SH-SY5Y (cell line): ENCODE data around the gene SLC25A4.

ENCODE experiments used
- GATA2 ChIP-seq: IDR thresholded peaks from 2 replicates; pipeline ENCODE4 v1.6.1; 2011; ENCODE audit warnings: mild to moderate bottlenecking, low read depth, low read length
- GATA3 ChIP-seq: IDR thresholded peaks from 2 replicates; pipeline ENCODE4 v1.6.1; 2011; ENCODE audit warnings: low read depth, mild to moderate bottlenecking, low read length, moderate library complexity

Gene SLC25A4

DNA sequence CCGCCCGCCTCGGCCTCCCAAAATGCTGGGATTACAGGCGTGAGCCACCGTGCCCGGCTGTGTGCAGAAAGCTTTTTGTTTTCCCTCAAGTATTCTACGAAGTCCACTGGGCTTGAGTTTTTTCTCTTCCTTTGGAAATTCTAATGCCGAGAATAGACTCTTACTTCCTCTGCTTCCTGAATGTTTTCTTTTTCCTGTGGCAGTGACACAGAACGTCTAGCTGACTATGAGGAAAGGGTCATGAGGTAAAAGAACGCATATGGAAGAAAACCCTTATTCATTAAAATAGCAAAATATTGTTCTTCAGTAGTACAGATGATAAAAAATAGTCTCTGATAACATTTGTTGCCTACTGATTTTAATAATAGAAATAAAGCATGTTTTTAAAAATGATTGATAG is 4.9 kb upstream of the SLC25A4 start:
- TF ChIP-seq GATA3, result no peak
- TF ChIP-seq GATA2, result no peak

DNA sequence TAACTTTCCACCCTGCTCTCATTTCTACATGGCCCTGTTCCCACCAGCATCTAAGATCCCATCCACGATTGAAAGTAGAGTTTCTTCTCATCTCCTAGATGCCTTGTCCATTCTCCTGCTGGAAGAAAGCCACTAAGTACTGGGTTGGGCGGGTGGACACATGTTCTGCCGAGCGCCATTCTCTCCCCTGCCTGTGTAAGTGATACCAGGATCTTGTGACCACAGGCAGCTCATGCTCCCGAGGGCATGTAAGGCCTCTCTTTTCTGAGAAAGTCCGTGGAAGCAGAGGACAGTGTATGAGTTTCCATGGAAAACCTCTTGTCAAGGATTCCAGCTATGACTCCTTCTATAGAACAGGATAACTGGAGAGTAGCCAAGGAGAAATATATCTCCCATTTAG is 3.3 kb upstream of the SLC25A4 start:
- TF ChIP-seq GATA3 (no peak), GATA2 (no peak)

DNA sequence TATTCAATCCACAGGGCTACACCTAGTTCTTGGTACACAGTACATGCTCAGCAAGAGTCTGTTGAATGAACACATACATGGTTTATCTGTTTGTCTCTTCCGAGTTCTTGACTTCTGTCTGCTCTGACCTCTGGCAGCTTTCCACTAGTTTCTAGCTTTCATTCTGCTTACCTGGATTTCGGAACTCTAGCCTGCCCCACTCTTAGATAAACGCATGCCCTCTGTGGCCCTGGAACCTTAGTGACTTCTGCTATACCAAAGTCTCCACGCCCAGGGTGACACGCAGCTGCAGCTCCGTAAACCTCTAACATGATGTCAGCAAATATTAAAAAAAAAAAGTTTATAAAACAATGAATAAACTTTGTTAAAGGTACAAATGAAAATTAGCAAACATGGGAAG is 1.3 kb upstream of the SLC25A4 start:
- TF ChIP-seq GATA3 (no peak), GATA2 (no peak)

DNA sequence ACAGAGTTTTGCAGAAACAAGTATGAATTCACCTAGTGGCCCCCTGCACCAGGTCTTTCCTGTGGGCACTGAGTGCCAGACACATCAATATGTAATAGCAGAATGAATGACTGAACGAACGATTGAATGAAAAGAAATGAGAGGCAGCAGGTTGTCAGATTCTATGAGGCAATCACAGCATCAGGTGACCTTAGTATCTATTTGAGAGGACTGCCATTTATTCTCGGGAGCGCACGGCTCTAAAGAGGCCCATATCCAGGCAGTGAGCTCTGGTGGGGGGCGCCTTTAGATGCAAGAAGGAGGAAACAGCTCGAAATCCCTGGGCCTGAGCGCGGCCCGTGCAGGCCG is 528 bp upstream of the SLC25A4 start:
- TF ChIP-seq GATA2 (no peak), GATA3 (no peak)

DNA sequence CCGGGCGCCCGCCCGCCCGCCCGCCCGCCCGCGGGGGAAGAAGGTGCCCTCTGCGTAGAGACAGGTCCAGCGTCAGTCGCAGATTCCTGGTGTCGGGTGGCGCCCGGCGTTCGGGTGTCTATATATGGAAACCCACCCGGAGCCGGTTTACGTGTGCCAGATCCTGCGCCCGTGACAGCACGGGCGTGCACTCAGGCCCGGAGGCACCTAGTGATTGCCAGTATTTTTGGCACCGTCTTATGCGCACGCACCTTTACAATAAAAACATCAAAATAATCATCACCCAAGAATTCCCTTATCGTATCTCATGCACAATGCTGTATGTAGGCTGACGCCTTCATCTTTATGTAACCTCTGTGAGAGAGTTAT is 519 bp downstream of the SLC25A4 start:
- no peak for TF ChIP-seq GATA3
- TF ChIP-seq GATA2, result 0 out of 2 replicates have a peak, but pooled peaks have one; percentile 6

DNA sequence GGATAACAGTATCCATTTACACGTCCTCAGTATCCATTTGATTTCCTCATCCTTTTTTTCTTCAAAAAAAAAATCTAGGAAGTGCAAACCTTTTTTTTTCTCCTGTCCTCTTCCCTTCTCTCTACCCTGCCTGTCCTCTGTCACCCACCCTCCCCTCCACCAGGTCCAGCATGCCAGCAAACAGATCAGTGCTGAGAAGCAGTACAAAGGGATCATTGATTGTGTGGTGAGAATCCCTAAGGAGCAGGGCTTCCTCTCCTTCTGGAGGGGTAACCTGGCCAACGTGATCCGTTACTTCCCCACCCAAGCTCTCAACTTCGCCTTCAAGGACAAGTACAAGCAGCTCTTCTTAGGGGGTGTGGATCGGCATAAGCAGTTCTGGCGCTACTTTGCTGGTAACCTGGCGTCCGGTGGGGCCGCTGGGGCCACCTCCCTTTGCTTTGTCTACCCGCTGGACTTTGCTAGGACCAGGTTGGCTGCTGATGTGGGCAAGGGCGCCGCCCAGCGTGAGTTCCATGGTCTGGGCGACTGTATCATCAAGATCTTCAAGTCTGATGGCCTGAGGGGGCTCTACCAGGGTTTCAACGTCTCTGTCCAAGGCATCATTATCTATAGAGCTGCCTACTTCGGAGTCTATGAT is 1.7 kb downstream of the SLC25A4 start:
- TF ChIP-seq GATA3 (no peak), GATA2 (no peak; the same call in 1 of the 2 replicates)

DNA sequence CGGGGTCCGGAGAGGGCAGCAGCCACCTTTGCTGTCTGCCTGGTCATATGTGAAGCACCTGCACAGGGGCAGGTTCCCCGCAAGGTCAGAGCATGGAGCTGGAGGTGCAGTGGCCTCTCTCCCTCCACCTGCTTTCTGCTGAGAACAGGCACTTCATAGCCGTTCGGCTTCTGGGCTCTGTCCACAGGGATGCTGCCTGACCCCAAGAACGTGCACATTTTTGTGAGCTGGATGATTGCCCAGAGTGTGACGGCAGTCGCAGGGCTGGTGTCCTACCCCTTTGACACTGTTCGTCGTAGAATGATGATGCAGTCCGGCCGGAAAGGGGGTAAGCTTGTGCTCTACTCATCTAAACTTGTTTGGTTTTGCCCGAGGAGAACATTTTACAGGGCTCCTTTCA is 2.5 kb downstream of the SLC25A4 start:
- TF ChIP-seq GATA2 (no peak), GATA3 (no peak)

DNA sequence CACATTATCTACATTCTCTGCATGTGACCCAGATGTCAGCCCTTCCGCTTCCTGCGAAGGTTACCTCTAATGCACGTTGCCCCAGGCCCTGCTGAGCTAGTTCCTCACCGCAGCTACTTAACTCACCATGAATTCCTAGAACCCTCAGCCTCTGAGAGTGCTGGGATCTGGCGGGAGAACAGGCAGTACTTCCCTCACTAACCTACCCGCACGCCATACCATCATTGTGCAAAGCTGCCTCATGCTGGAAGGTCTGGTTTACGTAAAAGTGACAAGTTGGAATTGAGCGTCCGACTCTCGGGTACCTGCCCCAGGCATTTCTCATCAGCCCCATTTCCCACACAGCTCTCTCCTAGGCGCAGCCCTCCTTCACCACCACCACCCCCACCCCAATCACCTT is 6.3 kb downstream of the SLC25A4 start:
- TF ChIP-seq GATA3 (no peak), GATA2 (no peak)

DNA sequence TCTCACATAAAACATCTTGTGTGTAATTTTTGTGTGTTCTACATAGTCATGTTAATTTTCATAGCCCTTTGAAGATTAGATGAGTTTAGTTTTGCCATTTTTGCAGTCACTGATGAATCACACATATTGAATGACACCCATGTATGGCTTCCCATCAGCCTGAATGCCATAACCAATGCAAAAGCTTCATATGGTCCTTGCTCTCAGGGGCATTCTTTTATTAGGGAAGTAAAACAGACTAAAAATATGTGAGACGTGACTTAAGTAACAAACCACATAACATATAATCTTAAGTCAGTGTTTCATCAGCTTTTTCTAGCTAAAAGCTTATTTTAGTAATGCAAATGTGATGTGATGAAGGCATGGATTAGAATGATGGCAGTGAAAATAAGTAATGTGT is 8.2 kb downstream of the SLC25A4 start:
- TF ChIP-seq GATA2, result no peak
- no peak for TF ChIP-seq GATA3

DNA sequence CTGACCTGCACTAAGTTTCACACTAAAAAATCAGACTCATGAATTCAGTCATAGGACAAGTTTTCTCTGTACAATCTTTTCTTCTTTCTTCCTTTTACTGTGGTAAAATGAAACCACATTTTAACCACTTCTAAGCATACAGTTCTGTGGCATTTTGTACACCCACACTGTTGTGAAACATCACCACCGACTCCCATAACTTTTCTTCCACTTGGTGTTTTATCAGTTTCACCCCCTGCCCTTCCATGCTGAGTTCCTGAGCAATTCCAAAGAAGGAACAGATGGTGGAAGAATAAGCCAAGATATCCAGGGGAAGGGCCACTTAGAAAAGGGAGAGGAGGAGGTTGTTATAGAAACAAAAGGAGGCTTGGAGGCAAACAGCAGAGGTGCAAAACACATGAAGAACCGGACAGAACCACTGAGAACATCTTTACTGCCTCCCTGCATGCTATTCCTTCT is 22.6 kb downstream of the SLC25A4 start:
- TF ChIP-seq GATA3 (no peak), GATA2 (no peak)

DNA sequence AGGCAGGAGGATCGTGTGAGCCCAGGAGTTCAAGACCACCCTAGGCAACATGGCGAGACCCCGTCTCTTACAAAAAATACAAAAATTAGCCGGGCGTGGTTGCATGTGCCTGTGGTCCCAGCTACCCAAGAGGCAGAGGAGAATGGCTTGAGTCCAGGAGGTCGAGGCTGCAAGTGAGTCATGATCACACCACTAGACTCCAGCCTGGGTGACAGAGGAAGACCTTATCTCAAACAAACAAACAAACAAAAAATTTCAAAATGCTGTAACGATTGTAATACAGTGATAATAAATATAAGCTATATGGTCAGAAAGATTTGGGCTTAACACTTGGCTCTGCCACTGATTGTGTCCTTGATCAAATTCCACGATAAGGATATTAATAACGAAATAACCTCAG is 24.2 kb downstream of the SLC25A4 start:
- TF ChIP-seq GATA3, result no peak
- no peak for TF ChIP-seq GATA2

DNA sequence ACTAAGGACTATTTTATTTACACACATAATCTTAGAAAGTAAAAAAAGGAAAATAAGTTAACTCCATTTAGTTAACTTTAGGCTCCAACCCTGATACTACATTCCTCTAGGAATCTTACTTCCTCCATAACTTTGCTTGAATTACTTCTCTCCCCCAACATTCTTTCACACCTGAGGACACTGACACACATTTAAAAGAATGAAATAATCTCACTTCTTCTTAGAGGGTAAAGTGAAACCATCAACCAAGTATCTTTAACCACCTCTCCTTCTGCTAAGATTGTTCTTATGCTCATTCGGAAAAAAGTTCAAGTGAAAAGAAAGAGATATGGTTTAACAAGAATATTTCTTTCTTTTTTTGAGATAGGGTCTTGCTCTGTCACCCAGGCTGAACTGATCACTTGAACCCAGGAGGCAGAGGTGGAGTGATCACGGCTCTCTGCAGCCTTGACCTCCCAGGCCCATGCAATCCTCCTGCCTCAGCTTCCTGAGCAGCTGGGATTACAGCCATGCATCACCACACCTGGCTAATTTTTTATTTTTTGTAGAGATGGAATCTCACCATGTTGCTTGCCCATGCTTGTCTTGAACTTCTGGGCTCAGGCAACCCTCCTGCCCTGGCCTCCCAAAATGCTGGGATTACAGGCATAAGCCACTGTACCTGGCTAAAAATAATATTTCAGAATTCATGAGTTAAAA is 28.5 kb downstream of the SLC25A4 start:
- TF ChIP-seq GATA3 (no peak), GATA2 (no peak)

DNA sequence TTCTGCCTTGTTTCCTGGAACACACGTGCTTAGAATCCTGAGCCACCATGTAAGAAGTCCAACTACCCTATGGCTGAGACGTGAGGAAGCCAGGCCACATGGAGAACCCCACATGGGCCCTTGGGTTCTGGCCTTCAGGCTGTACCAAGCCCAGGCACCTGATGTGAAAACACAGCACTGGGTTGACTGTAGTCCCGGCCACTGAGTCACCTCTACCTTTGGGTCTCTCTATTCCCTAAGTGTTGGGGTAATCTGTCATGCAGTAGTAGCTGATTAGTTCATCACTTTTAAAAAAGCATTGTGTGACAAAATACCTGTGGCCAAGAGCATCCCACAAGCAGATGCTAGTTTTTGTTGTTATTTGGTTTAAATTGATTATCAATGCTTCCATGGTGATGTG is 36.4 kb downstream of the SLC25A4 start:
- no peak for TF ChIP-seq GATA2
- no peak for TF ChIP-seq GATA3

DNA sequence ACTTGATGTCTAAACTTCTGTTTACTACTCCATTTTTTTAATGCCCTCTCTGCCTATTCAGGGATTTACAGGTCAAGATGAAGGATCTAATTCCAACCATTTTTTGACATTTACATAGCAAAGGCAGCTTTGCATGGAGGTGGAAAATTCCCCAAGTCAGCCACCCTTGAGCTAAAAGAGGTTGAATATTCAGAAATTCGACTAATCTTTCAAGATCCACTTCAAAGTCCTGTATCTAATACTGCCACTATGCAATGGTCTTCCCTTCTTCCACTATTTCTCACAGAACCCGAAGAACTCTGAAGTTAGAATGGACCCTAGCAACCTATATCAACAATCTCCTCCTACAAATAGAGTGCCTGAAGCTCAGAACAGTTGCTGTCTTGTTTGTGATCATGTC is 39.2 kb downstream of the SLC25A4 start:
- TF ChIP-seq GATA3, result no peak
- TF ChIP-seq GATA2, result no peak

DNA sequence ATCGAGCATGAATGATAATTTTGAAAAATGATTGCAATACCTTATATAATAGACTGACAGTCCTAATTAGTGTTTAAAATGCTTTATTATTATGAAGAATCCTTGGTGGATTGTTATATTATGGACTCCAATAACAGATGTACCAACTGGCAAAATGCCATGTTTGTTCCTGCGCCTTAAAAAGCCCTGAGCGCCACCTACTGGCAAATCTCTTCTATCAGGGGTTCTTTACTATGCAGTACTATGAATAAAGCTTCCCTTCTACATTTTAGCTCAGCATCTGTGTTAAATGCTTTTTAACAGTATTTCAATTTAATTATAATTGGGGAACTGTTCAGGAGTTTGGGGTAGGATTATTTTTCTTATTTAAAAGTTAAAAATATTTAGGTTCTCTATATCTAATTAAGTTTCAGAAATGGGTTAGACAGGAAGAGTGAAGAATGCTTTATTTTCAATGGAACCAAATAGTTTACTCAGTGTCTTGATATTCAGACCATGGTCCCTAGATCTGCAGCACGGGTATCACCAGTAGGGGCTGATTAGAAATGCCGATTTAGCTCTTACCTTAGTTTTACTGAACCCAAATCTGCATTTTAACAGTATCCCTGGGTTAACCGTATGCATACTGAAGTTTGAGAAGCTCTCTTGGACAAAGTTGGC is 40.7 kb downstream of the SLC25A4 start:
- TF ChIP-seq GATA3 (no peak), GATA2 (no peak)
